Endothelial cell of umbilical vein (primary cell): ENCODE results near the gene PLB1. TPM values are rescaled to one million over a fixed set of nuclear protein-coding genes. Genes with fewer than 3 reads are reported as not detected.

ENCODE experiments used
- BruUV-seq: library from RNA; stranded (reverse); fragments of 400-500 nt; replicated peaks from 2 replicates; lab custom pipeline; 2021; lab: Mats Ljungman, UMichigan
- CTCF ChIA-PET: fragments of 300-600, 350-600 bp; sonication (Branson Sonifier 250); formaldehyde crosslinking; loops from one replicate; lab custom pipeline; 2021; ENCODE audit warnings: antibody characterized with exemption, inconsistent platforms; lab: Charles Lee
- POLR2A ChIA-PET: fragments of 300-600, 350-600 bp; sonication (Branson Sonifier 250); formaldehyde crosslinking; loops from one replicate; lab custom pipeline; 2021; ENCODE audit warnings: antibody characterized with exemption, inconsistent platforms; lab: Charles Lee
- DNase-seq: peaks from one replicate; pipeline ENCODE4 v3.0.0-alpha.2; 2011; ENCODE audit warnings: low read depth, low spot score
- FAIRE-seq: peaks from 2 replicates; lab custom pipeline; 2011; peaks lifted over from hg19 to GRCh38; lab: Jason Lieb, UNC
- H2AFZ ChIP-seq: 2 replicates; pipeline ENCODE4 v1.6.0; 2012; ENCODE audit warnings: low read depth, low read length, control low read depth, inconsistent platforms
- H3K27ac ChIP-seq: 2 replicates; pipeline ENCODE4 v1.5.1; 2011; ENCODE audit warnings: low read depth, mild to moderate bottlenecking, control low read depth, low read length, moderate library complexity; ENCODE audit not compliant: insufficient read depth
- H3K27me3 ChIP-seq, 2 experiments: 2 replicates each; pipeline versions ENCODE4 v1.6.0 to v1.6.1; 2011; ENCODE audit warnings: low read length in 2 of 2, mixed read lengths in 1 of 2; ENCODE audit not compliant: control insufficient read depth in 2 of 2, insufficient read depth in 2 of 2
- H3K36me3 ChIP-seq, 2 experiments: 2 replicates in 1 of 2; 3 replicates in 1 of 2; pipeline ENCODE4 v1.5.1; 2011; ENCODE audit warnings: low read length in 2 of 2, mild to moderate bottlenecking in 1 of 2, moderate library complexity in 1 of 2; ENCODE audit not compliant: control insufficient read depth in 2 of 2, insufficient read depth in 2 of 2; ENCODE audit errors: extremely low read depth in 1 of 2
- H3K4me1 ChIP-seq: 3 replicates; pipeline ENCODE4 v1.5.1; 2011; ENCODE audit warnings: mild to moderate bottlenecking, low read length; ENCODE audit not compliant: control insufficient read depth, insufficient read depth; ENCODE audit errors: extremely low read depth
- H3K4me2 ChIP-seq: 2 replicates; pipeline ENCODE4 v1.6.1; 2011; ENCODE audit warnings: low read length, control low read depth, mixed read lengths; ENCODE audit not compliant: insufficient read depth
- H3K4me3 ChIP-seq, 3 experiments: fragments of 200-600 bp in 1 of 3; sonication (generic), shearing (Covaris generic) in 1 of 3; replicated peaks in 1 of 3; 2 replicates each; pipeline ENCODE4 v1.5.1; 2011 to 2016; ENCODE audit warnings: control low read depth in 3 of 3, low read length in 3 of 3, mild to moderate bottlenecking in 2 of 3, inconsistent platforms in 1 of 3, low read depth in 1 of 3, moderate library complexity in 1 of 3; ENCODE audit not compliant: insufficient read depth in 1 of 3
- H3K79me2 ChIP-seq: 2 replicates; pipeline ENCODE4 v1.6.0; 2012; ENCODE audit warnings: low read length, inconsistent platforms; ENCODE audit not compliant: control insufficient read depth, insufficient read depth
- H3K9ac ChIP-seq: replicated peaks from 2 replicates; pipeline ENCODE3; 2011; ENCODE audit warnings: low read length, control low read depth; ENCODE audit not compliant: insufficient read depth; ENCODE audit errors: extremely low read depth
- H3K9me1 ChIP-seq: replicated peaks from 3 replicates; pipeline ENCODE4 v1.6.0; 2011; ENCODE audit warnings: mild to moderate bottlenecking, low read length; ENCODE audit not compliant: control insufficient read depth, insufficient read depth; ENCODE audit errors: extremely low read depth
- H3K9me3 ChIP-seq: replicated peaks from 2 replicates; pipeline ENCODE4 v1.5.1; 2012; ENCODE audit warnings: low read length, inconsistent platforms; ENCODE audit not compliant: control insufficient read depth, insufficient read depth
- H4K20me1 ChIP-seq: replicated peaks from 2 replicates; pipeline ENCODE3; 2011; ENCODE audit warnings: mild to moderate bottlenecking, low read length; ENCODE audit not compliant: control insufficient read depth, insufficient read depth; ENCODE audit errors: extremely low read depth
- EZH2 ChIP-seq: IDR thresholded peaks from 2 replicates; pipeline ENCODE4 v1.6.1; 2012; ENCODE audit warnings: borderline replicate concordance, low read depth, mild to moderate bottlenecking, moderate library complexity, low read length, inconsistent platforms; ENCODE audit not compliant: severe bottlenecking
- FOS ChIP-seq: IDR thresholded peaks from 2 replicates; pipeline ENCODE4 v1.6.1; 2011; ENCODE audit warnings: mild to moderate bottlenecking, low read length, moderate library complexity, borderline replicate concordance; ENCODE audit not compliant: insufficient read depth
- GATA2 ChIP-seq: IDR thresholded peaks from 2 replicates; pipeline ENCODE4 v1.7.0; 2011; ENCODE audit warnings: low read depth, mild to moderate bottlenecking, moderate library complexity, mixed read lengths, low read length; ENCODE audit not compliant: insufficient read length, insufficient read depth
- JUN ChIP-seq: IDR thresholded peaks from 2 replicates; pipeline ENCODE4 v1.6.1; 2011; ENCODE audit warnings: borderline replicate concordance, low read depth; ENCODE audit not compliant: insufficient read length, insufficient read depth
- MYC ChIP-seq: IDR thresholded peaks from one replicate; pipeline ENCODE4 v1.6.1; 2011; ENCODE audit warnings: mild to moderate bottlenecking, low read depth, low read length
- POLR2A ChIP-seq: IDR thresholded peaks from 2 replicates; pipeline ENCODE4 v1.6.1; 2012; ENCODE audit warnings: low read depth, mild to moderate bottlenecking, control low read depth, low read length
- POLR2AphosphoS5 ChIP-seq: IDR thresholded peaks from 2 replicates; pipeline ENCODE4 v1.6.1; 2012; ENCODE audit warnings: low read depth, mild to moderate bottlenecking, control low read depth, low read length, moderate library complexity; ENCODE audit not compliant: insufficient read depth
- dilution Hi-C: fragments of 300-500 bp; cut with MboI; formaldehyde crosslinking; loops from one replicate; pipeline ENCODE4 v1.15.0; 2019; ENCODE audit warnings: low sequenced_read_pairs; ENCODE audit not compliant: extremely low pct_ligation_motif_present
- intact Hi-C: fragments of 100-400 bp; cut with micrococcal nuclease; formaldehyde crosslinking; loops from one replicate; pipeline ENCODE4 v1.10.0; 2022
- polyA plus RNA-seq, 4 experiments: library from polyadenylated mRNA; depleted of rRNA in 3 of 4; stranded (reverse) in 3 of 4; unstranded in 1 of 4; fragments of >200 nt; gene quantifications; 2 replicates each; pipeline versions ENCODE4 v1.2.1 to v1.2.3, GENCODE V29; 2011 to 2012; ENCODE audit warnings: missing spikeins in 1 of 4
- total RNA-seq: library from RNA; stranded (reverse); gene quantifications from 2 replicates; pipeline ENCODE4 v1.2.3, GENCODE V29; 2021
- TF ChIP-seq, protein P1 (sequence below): IDR thresholded peaks from 2 replicates; pipeline ENCODE4 v1.6.1; 2011; ENCODE audit not compliant: insufficient read depth, insufficient read length
- TF ChIP-seq, protein P2 (sequence below), 2 donors: IDR thresholded peaks; 1 replicate in 1 of 2; 2 replicates in 1 of 2; pipeline ENCODE4 v1.5.1; 2011; ENCODE audit warnings: low read length in 2 of 2, mild to moderate bottlenecking in 2 of 2, moderate library complexity in 2 of 2, control low read depth in 1 of 2, inconsistent platforms in 1 of 2, low read depth in 1 of 2; ENCODE audit not compliant: insufficient read depth in 1 of 2; ENCODE audit errors: extremely low read depth in 1 of 2

PLB1 gene
- total and polyA plus RNA-seq, 2 donors (not counting 3 experiments of a cell fraction or from before 2014, with no cell fraction given): 0.75 to 0.80 TPM

- Histone ChIP-seq H3K79me2 (no peaks in the 10 kb centered on the region), H3K27ac (no peak overlapping the region), H3K36me3 (no peaks in the 10 kb centered on the region), H3K9me3 (no peaks in the 10 kb centered on the region), H3K4me3 (no peak overlapping the region), H2AFZ (no peak overlapping the region), H3K9me1 (no peaks in the 10 kb centered on the region), H3K4me1 (no peaks in the 10 kb centered on the region), H3K9ac (no peak overlapping the region), H4K20me1 (no peaks in the 10 kb centered on the region), H3K4me2 (no peak overlapping the region), H3K27me3 (peaks cover 4 to 10% of the 10 kb centered on the region in 2 experiments)
- ChIA-PET CTCF (no interaction called here), POLR2A (no interaction called here)
- FAIRE-seq (no peak), DNase-seq (no peak)
- BruUV-seq: no TSS peak
- dilution Hi-C loops (no loop called here), intact Hi-C loops (no loop called here)
- TF ChIP-seq GATA2 (no peak), POLR2AphosphoS5 (no peak), FOS (no peak), EZH2 (no peak), MYC (no peak), POLR2A (no peak), JUN (no peak)
- TF ChIP-seq, protein P1, sequence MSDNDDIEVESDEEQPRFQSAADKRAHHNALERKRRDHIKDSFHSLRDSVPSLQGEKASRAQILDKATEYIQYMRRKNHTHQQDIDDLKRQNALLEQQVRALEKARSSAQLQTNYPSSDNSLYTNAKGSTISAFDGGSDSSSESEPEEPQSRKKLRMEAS: no peak
- TF ChIP-seq, protein P2, sequence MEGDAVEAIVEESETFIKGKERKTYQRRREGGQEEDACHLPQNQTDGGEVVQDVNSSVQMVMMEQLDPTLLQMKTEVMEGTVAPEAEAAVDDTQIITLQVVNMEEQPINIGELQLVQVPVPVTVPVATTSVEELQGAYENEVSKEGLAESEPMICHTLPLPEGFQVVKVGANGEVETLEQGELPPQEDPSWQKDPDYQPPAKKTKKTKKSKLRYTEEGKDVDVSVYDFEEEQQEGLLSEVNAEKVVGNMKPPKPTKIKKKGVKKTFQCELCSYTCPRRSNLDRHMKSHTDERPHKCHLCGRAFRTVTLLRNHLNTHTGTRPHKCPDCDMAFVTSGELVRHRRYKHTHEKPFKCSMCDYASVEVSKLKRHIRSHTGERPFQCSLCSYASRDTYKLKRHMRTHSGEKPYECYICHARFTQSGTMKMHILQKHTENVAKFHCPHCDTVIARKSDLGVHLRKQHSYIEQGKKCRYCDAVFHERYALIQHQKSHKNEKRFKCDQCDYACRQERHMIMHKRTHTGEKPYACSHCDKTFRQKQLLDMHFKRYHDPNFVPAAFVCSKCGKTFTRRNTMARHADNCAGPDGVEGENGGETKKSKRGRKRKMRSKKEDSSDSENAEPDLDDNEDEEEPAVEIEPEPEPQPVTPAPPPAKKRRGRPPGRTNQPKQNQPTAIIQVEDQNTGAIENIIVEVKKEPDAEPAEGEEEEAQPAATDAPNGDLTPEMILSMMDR (IDR thresholded peaks at IDR 0.05; ENCODE audit: extremely low read depth in 1 of 2, insufficient read depth in 1 of 2, low read depth in 1 of 2, low read length in 2 of 2): no peak
Measured at GRCh38 chr2:28533044-28533680, 37.3 kb downstream of the PLB1 start.
